Frontal cortex (tissue), 4 donors: ENCODE data around the gene HIVEP3. TPM values are rescaled to one million over a fixed set of nuclear protein-coding genes. Genes with fewer than 3 reads are reported as not detected.

Experiments used
- DNase-seq, 2 donors: peaks; one replicate each; pipeline ENCODE4 v3.0.0; 2012; ENCODE audit warnings: low spot score in 2 of 2
- FAIRE-seq: peaks from 2 replicates; lab custom pipeline; 2012; peaks lifted over from hg19 to GRCh38; lab: Jason Lieb, UNC
- total RNA-seq: library from RNA; depleted of rRNA; stranded (reverse); fragments of >200 nt; gene quantifications from one replicate; pipeline ENCODE4 v1.2.3, GENCODE V29; 2014
- donor health status: control.
- donor health status: control.
- donor health status: control.

The HIVEP3 gene
- total RNA-seq, 1 donor from 2014 or later, result 12.6 TPM

GRCh38 chr1:41878911-41879310 is 39.8 kb downstream of the HIVEP3 start:
- DNase-seq (no peak), FAIRE-seq (no peak)

- FAIRE-seq, result no peak
Observed at GRCh38 chr1:41878495-41878894, 40.2 kb downstream of the HIVEP3 start.

GRCh38 chr1:41876576-41877445 is 41.9 kb downstream of the HIVEP3 start:
- DNase-seq, result no peak

More at GRCh38 chr1:41878495-41878894, 40.2 kb downstream of the HIVEP3 start:
- no peak for DNase-seq

GRCh38 chr1:41875487-41875886 is 43.2 kb downstream of the HIVEP3 start:
- no peak for DNase-seq
- no peak for FAIRE-seq

More at GRCh38 chr1:41876576-41877445, 41.9 kb downstream of the HIVEP3 start:
- no peak for FAIRE-seq

- no peak for DNase-seq
- no peak for FAIRE-seq
Observed at GRCh38 chr1:41874903-41875411, 43.8 kb downstream of the HIVEP3 start.

GRCh38 chr1:41874151-41874719 is 44.5 kb downstream of the HIVEP3 start:
- FAIRE-seq, result no peak
- DNase-seq, result no peak

- FAIRE-seq (no peak), DNase-seq (no peak)
Observed at GRCh38 chr1:41872074-41872473, 46.6 kb downstream of the HIVEP3 start.

GRCh38 chr1:41870076-41870562 is 48.6 kb downstream of the HIVEP3 start:
- DNase-seq, result no peak
- FAIRE-seq, result no peak

- FAIRE-seq, result no peak
Observed at GRCh38 chr1:41868241-41868998, 50.3 kb downstream of the HIVEP3 start.

GRCh38 chr1:41866285-41866684 is 52.4 kb downstream of the HIVEP3 start:
- DNase-seq, result no peak
- FAIRE-seq, result no peak

More at GRCh38 chr1:41868241-41868998, 50.3 kb downstream of the HIVEP3 start:
- DNase-seq, result no peak

GRCh38 chr1:41864471-41865040 is 54.2 kb downstream of the HIVEP3 start:
- DNase-seq (no peak), FAIRE-seq (no peak)

- FAIRE-seq, result no peak
- no peak for DNase-seq
Observed at GRCh38 chr1:41863718-41864117, 55.0 kb downstream of the HIVEP3 start.

- FAIRE-seq (no peak), DNase-seq (no peak)
Observed at GRCh38 chr1:41862384-41863221, 56.1 kb downstream of the HIVEP3 start.

- FAIRE-seq, result no peak
Observed at GRCh38 chr1:41861535-41862383, 57.0 kb downstream of the HIVEP3 start.

GRCh38 chr1:41860771-41861170 is 58.0 kb downstream of the HIVEP3 start:
- FAIRE-seq (no peak), DNase-seq (no peak)

More at GRCh38 chr1:41861535-41862383, 57.0 kb downstream of the HIVEP3 start:
- DNase-seq, result no peak

- FAIRE-seq (no peak), DNase-seq (no peak)
Observed at GRCh38 chr1:41860214-41860613, 58.5 kb downstream of the HIVEP3 start.

GRCh38 chr1:41859686-41860085 is 59.0 kb downstream of the HIVEP3 start:
- DNase-seq (no peak), FAIRE-seq (no peak)

GRCh38 chr1:41856944-41857285 is 61.8 kb downstream of the HIVEP3 start:
- DNase-seq (no peak), FAIRE-seq (no peak)
